H1 (cell line): ENCODE measurements around the gene SLC25A26. TPM values are rescaled to one million over a fixed set of nuclear protein-coding genes. Genes with fewer than 3 reads are reported as not detected.

Experiments used
- CTCF ChIA-PET: fragments of 300-600 bp; sonication (Branson Sonifier 250); formaldehyde crosslinking; loops from one replicate; lab custom pipeline; 2021; ENCODE audit not compliant: partially characterized antibody; lab: Charles Lee
- POLR2A ChIA-PET: fragments of 300-600 bp; sonication (Branson Sonifier 250); formaldehyde crosslinking; loops from one replicate; lab custom pipeline; 2021; ENCODE audit warnings: inconsistent platforms; ENCODE audit not compliant: partially characterized antibody; lab: Charles Lee
- DNase-seq, 2 experiments: peaks; one replicate each; pipeline versions ENCODE4 v3.0.0 to v3.0.0-alpha.2; 2010 to 2022; ENCODE audit warnings: low spot score in 2 of 2, low read depth in 1 of 2, mixed read lengths in 1 of 2
- FAIRE-seq: peaks from 2 replicates; lab custom pipeline; 2011; peaks lifted over from hg19 to GRCh38; lab: Jason Lieb, UNC
- H2AFZ ChIP-seq: 2 replicates; pipeline ENCODE4 v1.8.1; 2012; ENCODE audit warnings: low read length, inconsistent platforms
- H2AK5ac ChIP-seq: 2 replicates; pipeline ENCODE4 v1.6.1; 2013; ENCODE audit warnings: low read depth, low read length
- H2BK120ac ChIP-seq: replicated peaks from 2 replicates; pipeline ENCODE3; 2013; ENCODE audit warnings: low read depth, low read length, inconsistent platforms
- H2BK12ac ChIP-seq: 2 replicates; pipeline ENCODE4 v1.6.1; 2013; ENCODE audit warnings: low read depth, low read length
- H2BK15ac ChIP-seq: 2 replicates; pipeline ENCODE4 v1.6.1; 2013; ENCODE audit warnings: low read length
- H2BK20ac ChIP-seq: 2 replicates; pipeline ENCODE4 v1.6.1; 2013; ENCODE audit warnings: low read length
- H2BK5ac ChIP-seq: 2 replicates; pipeline ENCODE4 v1.6.1; 2013; ENCODE audit warnings: low read depth, low read length
- H3K14ac ChIP-seq: 2 replicates; pipeline ENCODE4 v1.6.1; 2013; ENCODE audit warnings: inconsistent platforms; ENCODE audit not compliant: insufficient read length
- H3K18ac ChIP-seq: 2 replicates; pipeline ENCODE4 v1.6.1; 2013; ENCODE audit warnings: low read length; ENCODE audit errors: extremely low read depth
- H3K23ac ChIP-seq: 2 replicates; pipeline ENCODE4 v1.6.1; 2013; ENCODE audit warnings: inconsistent platforms; ENCODE audit not compliant: insufficient read length
- H3K23me2 ChIP-seq: 2 replicates; pipeline ENCODE4 v1.6.1; 2013; ENCODE audit warnings: low read depth, low read length
- H3K27ac ChIP-seq: 2 replicates; pipeline ENCODE4 v1.6.1; 2011; ENCODE audit warnings: low read depth, low read length, inconsistent platforms
- H3K27me3 ChIP-seq, 4 experiments: replicated peaks in 1 of 4; 1 replicate in 1 of 4; 2 replicates in 3 of 4; pipeline versions ENCODE4 v1.6.1 to v1.8.1; 2011 to 2013; ENCODE audit warnings: low read length in 3 of 4, mild to moderate bottlenecking in 3 of 4, inconsistent platforms in 2 of 4, mixed read lengths in 2 of 4, moderate library complexity in 1 of 4; ENCODE audit not compliant: control insufficient read depth in 3 of 4, insufficient read depth in 3 of 4; ENCODE audit errors: extremely low read depth in 1 of 4
- H3K36me3 ChIP-seq, 4 experiments: 2 replicates each; pipeline versions ENCODE4 v1.6.1 to v1.8.1; 2011 to 2013; ENCODE audit warnings: mild to moderate bottlenecking in 4 of 4, low read length in 3 of 4, moderate library complexity in 2 of 4, control low read depth in 1 of 4, inconsistent platforms in 1 of 4; ENCODE audit not compliant: insufficient read depth in 4 of 4, control insufficient read depth in 2 of 4
- H3K4ac ChIP-seq: replicated peaks from 2 replicates; pipeline ENCODE3; 2013; ENCODE audit warnings: low read length, low read depth, mixed read lengths, inconsistent platforms; ENCODE audit not compliant: insufficient read length
- H3K4me1 ChIP-seq, 4 experiments: replicated peaks in 1 of 4; 1 replicate in 1 of 4; 2 replicates in 3 of 4; pipeline versions ENCODE4 v1.6.1 to v1.8.1; 2011 to 2013; ENCODE audit warnings: low read length in 3 of 4, inconsistent platforms in 2 of 4, mixed read lengths in 1 of 4; ENCODE audit not compliant: insufficient read depth in 4 of 4, control insufficient read depth in 3 of 4
- H3K4me2 ChIP-seq, 2 experiments: 2 replicates each; pipeline versions ENCODE4 v1.6.1 to v1.8.1; 2011 to 2013; ENCODE audit warnings: low read depth in 2 of 2, low read length in 2 of 2, control low read depth in 1 of 2, inconsistent platforms in 1 of 2, mild to moderate bottlenecking in 1 of 2; ENCODE audit not compliant: insufficient read depth in 1 of 2
- H3K4me3 ChIP-seq, 4 experiments: fragments of 200-600, 300-600 bp in 1 of 4; sonication (generic), shearing (Covaris generic), sonication (Bioruptor Twin) in 1 of 4; 2 replicates each; pipeline versions ENCODE4 v1.5.1 to v1.8.1; 2011 to 2016; ENCODE audit warnings: low read length in 4 of 4, low read depth in 3 of 4, control low read depth in 2 of 4, inconsistent platforms in 2 of 4, mild to moderate bottlenecking in 2 of 4, mixed read lengths in 1 of 4, moderate library complexity in 1 of 4; ENCODE audit not compliant: insufficient read depth in 2 of 4; ENCODE audit errors: extremely low read depth in 1 of 4
- H3K56ac ChIP-seq: replicated peaks from 2 replicates; pipeline ENCODE3; 2013; ENCODE audit warnings: low read depth, mild to moderate bottlenecking, mixed read lengths, low read length, inconsistent platforms; ENCODE audit not compliant: insufficient read length
- H3K79me1 ChIP-seq: 2 replicates; pipeline ENCODE4 v1.6.1; 2013; ENCODE audit warnings: low read depth, low read length, control low read depth
- H3K79me2 ChIP-seq, 2 experiments: 2 replicates each; pipeline versions ENCODE4 v1.6.1 to v1.8.1; 2012 to 2013; ENCODE audit warnings: low read length in 2 of 2, mild to moderate bottlenecking in 2 of 2, inconsistent platforms in 1 of 2; ENCODE audit not compliant: insufficient read depth in 2 of 2, control insufficient read depth in 1 of 2
- H3K9ac ChIP-seq, 4 experiments: replicated peaks in 1 of 4; 1 replicate in 1 of 4; 2 replicates in 3 of 4; pipeline versions ENCODE4 v1.6.1 to v1.8.1; 2011 to 2013; ENCODE audit warnings: low read depth in 3 of 4, low read length in 3 of 4, control low read depth in 2 of 4, mild to moderate bottlenecking in 2 of 4, moderate library complexity in 2 of 4, inconsistent platforms in 1 of 4; ENCODE audit errors: extremely low read depth in 1 of 4
- H3K9me3 ChIP-seq, 2 experiments: 2 replicates each; pipeline versions ENCODE4 v1.6.1 to v1.8.1; 2012 to 2013; ENCODE audit warnings: mild to moderate bottlenecking in 2 of 2, moderate library complexity in 2 of 2, control low read depth in 1 of 2, inconsistent platforms in 1 of 2, low read depth in 1 of 2, low read length in 1 of 2, mixed read lengths in 1 of 2; ENCODE audit not compliant: insufficient read depth in 2 of 2
- H4K20me1 ChIP-seq, 2 experiments: replicated peaks in 1 of 2; 2 replicates each; pipeline versions ENCODE3 to v1.8.1; 2011 to 2013; ENCODE audit warnings: inconsistent platforms in 2 of 2, low read length in 2 of 2, mild to moderate bottlenecking in 1 of 2; ENCODE audit not compliant: insufficient read depth in 2 of 2, control insufficient read depth in 1 of 2
- H4K5ac ChIP-seq: 2 replicates; pipeline ENCODE4 v1.6.1; 2013; ENCODE audit warnings: low read length, low read depth, mixed read lengths, inconsistent platforms; ENCODE audit not compliant: insufficient read length
- H4K8ac ChIP-seq: 2 replicates; pipeline ENCODE4 v1.8.0; 2013; ENCODE audit warnings: mild to moderate bottlenecking, moderate library complexity, low read length, inconsistent platforms; ENCODE audit not compliant: insufficient read depth; ENCODE audit errors: extremely low read depth
- H4K91ac ChIP-seq: replicated peaks from 2 replicates; pipeline ENCODE3; 2013; ENCODE audit warnings: low read length, mixed read lengths, inconsistent platforms; ENCODE audit not compliant: insufficient read length
- BCL11A ChIP-seq, 2 experiments: IDR thresholded peaks; one replicate each; pipeline ENCODE4 v1.6.1; 2011; ENCODE audit warnings: low read depth in 2 of 2, low read length in 2 of 2, mild to moderate bottlenecking in 2 of 2
- WGBS, 2 experiments: shearing (Covaris generic) in 1 of 2; methylation state at CpG; one replicate each; pipeline versions ENCODE4 v1.1.6 to v1.1.7; 2013 to 2015; ENCODE audit warnings: low lambda C conversion rate in 2 of 2, mixed read lengths in 2 of 2, inconsistent platforms in 1 of 2, low coverage in 1 of 2, missing lambda C conversion rate in 1 of 2; ENCODE audit not compliant: insufficient replicate concordance in 2 of 2, insufficient coverage in 1 of 2, insufficient read length in 1 of 2; ENCODE audit errors: extremely low coverage in 1 of 2, missing lambda C conversion rate in 1 of 2; 5-methylcytosine and 5-hydroxymethylcytosine counted together
- polyA plus RNA-seq, 7 experiments: library from polyadenylated mRNA; depleted of rRNA in 3 of 7; stranded (reverse) in 5 of 7; unstranded in 2 of 7; fragments of >200 nt in 5 of 7; fragments of 200-250 nt in 2 of 7; gene quantifications; 1 replicate in 5 of 7; 2 replicates in 1 of 7; 4 replicates in 1 of 7; pipeline versions ENCODE4 v1.2.1 to v1.2.3, GENCODE V29; 2011 to 2013; ENCODE audit warnings: missing spikeins in 2 of 7, mixed read lengths in 2 of 7
- total RNA-seq: library from RNA; stranded (reverse); fragmentation: NEBNext Ultra II Directional; extraction: Animal tissue kit (Norgen Biotek cat#: 25700); gene quantifications from 2 replicates; pipeline ENCODE4 v1.2.1, GENCODE V29; 2021

The SLC25A26 gene
- total and polyA plus RNA-seq, 2 of the 8 experiments (the other 6 are each of a cell fraction or from before 2014, with no cell fraction given) = 30.0 to 37.0 TPM

DNA sequence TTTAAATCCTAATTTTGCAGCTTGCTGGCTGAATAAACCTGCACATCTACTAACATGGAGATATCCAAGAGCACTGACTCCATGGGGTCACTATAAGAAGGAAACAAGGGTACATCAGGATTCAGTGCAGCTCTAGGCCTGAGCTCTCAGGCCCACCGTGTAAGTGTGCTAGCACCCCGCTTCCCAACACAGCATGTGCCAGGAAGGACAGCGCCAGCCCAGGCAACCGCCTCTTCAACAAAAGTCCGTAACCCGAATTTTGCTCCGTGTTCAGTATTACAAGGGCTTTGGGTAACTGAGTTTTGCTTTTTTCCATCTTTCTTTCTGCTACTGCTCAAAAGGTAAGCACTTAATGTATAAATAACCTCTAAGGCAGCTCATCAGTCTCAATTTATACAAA lies 190.2 kb downstream of the SLC25A26 start:
- H3K18ac ChIP-seq = no peak overlapping the region
- no peak overlapping the region for H2BK5ac ChIP-seq
- no peaks in the 10 kb centered on the region for H3K9me3 ChIP-seq
- no peak overlapping the region for H3K14ac ChIP-seq
- H3K23ac ChIP-seq = no peak overlapping the region
- H4K5ac ChIP-seq = no peak overlapping the region
- no peak overlapping the region for H2BK12ac ChIP-seq
- no peak overlapping the region for H2BK15ac ChIP-seq
- ChIA-PET CTCF (interaction anchor here (0.6 to 7.1 kb wide), 9 partner anchors 9 to 580 kb away, joined by 3 to 42 read pairs (median 4); no protein-coding TSS in a partner anchor), POLR2A (interaction anchor here (1.2 kb wide), 1 partner anchor 83 kb away, joined by 5 read pairs; no protein-coding TSS in a partner anchor)
- H3K4me2 ChIP-seq = no peak overlapping the region
- peaks cover 4 to 10% of the 10 kb centered on the region in 2 experiments for H4K20me1 ChIP-seq
- WGBS, 2 experiments = 95% methylated on average over 7 of the region's 7 CpGs; no CpG with 5 or more reads in 1 of the 2 experiments
- no peak overlapping the region for H2AFZ ChIP-seq
- H3K4me1 ChIP-seq = peaks cover 0 to 10% (median 5%) of the 10 kb centered on the region in 4 experiments; a peak in 4 of 7 replicates
- no peak overlapping the region for H4K91ac ChIP-seq
- no peak for TF ChIP-seq BCL11A (IDR thresholded peaks at IDR 0.05; ENCODE audit: low read depth in 2 of 2, low read length in 2 of 2)
- no peak overlapping the region for H2AK5ac ChIP-seq
- H3K36me3 ChIP-seq = peaks cover 50 to 90% (median 69%) of the 10 kb centered on the region in 4 experiments
- H3K27ac ChIP-seq = no peak overlapping the region
- H4K8ac ChIP-seq = no peak overlapping the region
- H3K9ac ChIP-seq = no peak overlapping the region
- no peak overlapping the region for H2BK20ac ChIP-seq
- peaks cover 0 to 61% of the 10 kb centered on the region in 2 experiments; a peak in 2 of 4 replicates for H3K79me2 ChIP-seq
- H3K4ac ChIP-seq = no peak overlapping the region
- H3K79me1 ChIP-seq = peaks cover 12% of the 10 kb centered on the region
- H3K27me3 ChIP-seq = no peaks in the 10 kb centered on the region
- no peak overlapping the region for H3K4me3 ChIP-seq
- FAIRE-seq (no peak), DNase-seq (no peak)
- no peak overlapping the region for H3K56ac ChIP-seq
- H2BK120ac ChIP-seq = no peak overlapping the region
- H3K23me2 ChIP-seq = no peaks in the 10 kb centered on the region
